ENCODE measurements around the gene ZNF268. TPM values are rescaled to one million over a fixed set of nuclear protein-coding genes. Genes with fewer than 3 reads are reported as not detected.

Gene ZNF268
- total and polyA plus RNA-seq, 11 donors = 2.6 to 15.5 (median 9.1) TPM

DNA sequence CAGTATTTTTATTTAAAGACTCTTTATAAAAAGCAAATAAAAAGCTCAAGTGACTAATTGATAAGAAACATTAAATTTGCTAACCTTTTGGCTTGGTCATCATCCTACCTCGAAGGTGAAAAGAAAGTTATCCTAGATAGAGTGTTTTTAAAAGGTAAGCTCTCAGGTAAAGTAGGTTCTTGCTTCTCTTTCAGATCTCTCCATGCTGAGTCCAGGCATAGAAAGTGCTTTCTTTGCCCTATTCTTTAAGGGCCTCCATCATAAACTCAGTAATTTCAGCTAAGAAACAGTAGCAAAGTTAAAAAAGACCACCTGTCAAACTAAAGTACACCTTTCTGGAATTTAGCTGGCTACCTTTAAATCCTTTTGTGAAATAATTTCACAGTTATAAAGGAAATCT, 75.0 kb downstream of the ZNF268 start:
- peaks cover 0 to 17% (median 2%) of the 10 kb centered on the region in 12 donors for H3K9me3 ChIP-seq
- no peak for DNase-seq
- no peak overlapping the region for H3K27ac ChIP-seq
- H3K27me3 ChIP-seq = no peaks in the 10 kb centered on the region
- H3K4me1 ChIP-seq = no peaks in the 10 kb centered on the region
- no peak for ATAC-seq
- no peak overlapping the region for H3K4me3 ChIP-seq
- intact Hi-C loops (cut with DNase I) = no loop called here
- TF ChIP-seq, protein P1, sequence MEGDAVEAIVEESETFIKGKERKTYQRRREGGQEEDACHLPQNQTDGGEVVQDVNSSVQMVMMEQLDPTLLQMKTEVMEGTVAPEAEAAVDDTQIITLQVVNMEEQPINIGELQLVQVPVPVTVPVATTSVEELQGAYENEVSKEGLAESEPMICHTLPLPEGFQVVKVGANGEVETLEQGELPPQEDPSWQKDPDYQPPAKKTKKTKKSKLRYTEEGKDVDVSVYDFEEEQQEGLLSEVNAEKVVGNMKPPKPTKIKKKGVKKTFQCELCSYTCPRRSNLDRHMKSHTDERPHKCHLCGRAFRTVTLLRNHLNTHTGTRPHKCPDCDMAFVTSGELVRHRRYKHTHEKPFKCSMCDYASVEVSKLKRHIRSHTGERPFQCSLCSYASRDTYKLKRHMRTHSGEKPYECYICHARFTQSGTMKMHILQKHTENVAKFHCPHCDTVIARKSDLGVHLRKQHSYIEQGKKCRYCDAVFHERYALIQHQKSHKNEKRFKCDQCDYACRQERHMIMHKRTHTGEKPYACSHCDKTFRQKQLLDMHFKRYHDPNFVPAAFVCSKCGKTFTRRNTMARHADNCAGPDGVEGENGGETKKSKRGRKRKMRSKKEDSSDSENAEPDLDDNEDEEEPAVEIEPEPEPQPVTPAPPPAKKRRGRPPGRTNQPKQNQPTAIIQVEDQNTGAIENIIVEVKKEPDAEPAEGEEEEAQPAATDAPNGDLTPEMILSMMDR (IDR thresholded peaks at IDR 0.05) = no peak
- TF ChIP-seq POLR2A (IDR thresholded peaks at IDR 0.05) = no peak
- 34 to 54% (median 38%) methylated on average over 1 of the region's 1 CpG for WGBS, 4 donors
- no peaks in the 10 kb centered on the region for H3K36me3 ChIP-seq

DNA sequence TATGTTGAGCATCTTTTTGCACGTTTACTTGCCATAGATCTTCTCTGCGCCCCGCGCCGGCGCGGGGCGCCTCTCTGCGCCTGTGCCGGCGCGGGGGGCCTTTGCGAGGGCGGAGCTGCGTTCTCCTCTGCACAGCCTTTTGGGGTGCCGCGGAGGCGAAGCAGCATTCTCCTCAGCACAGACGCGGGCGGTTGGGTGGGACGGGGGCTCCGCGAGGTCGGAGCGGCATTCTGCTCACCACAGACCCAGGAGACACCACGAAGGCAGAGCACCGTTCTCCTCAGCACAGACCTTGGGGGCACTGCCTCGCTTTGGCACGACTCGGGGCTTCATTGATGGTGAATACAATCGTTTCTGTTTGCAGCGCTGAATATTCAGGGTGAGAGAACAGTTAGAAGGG, 82.9 kb downstream of the ZNF268 start:
- no peak overlapping the region for H3K4me3 ChIP-seq
- 79 to 86% (median 83%) methylated on average over 33 of the region's 33 CpGs for WGBS, 4 donors
- H3K36me3 ChIP-seq = no peaks in the 10 kb centered on the region
- H3K4me1 ChIP-seq = no peaks in the 10 kb centered on the region
- intact Hi-C loops (cut with DNase I) = no loop called here
- DNase-seq = no peak
- no peak overlapping the region for H3K27ac ChIP-seq
- peaks cover 0 to 6% (median 0%) of the 10 kb centered on the region in 12 donors for H3K9me3 ChIP-seq
- H3K27me3 ChIP-seq = no peaks in the 10 kb centered on the region
- ATAC-seq = peak in 1 of 4 donors; percentile 74
- TF ChIP-seq, protein P1 (IDR thresholded peaks at IDR 0.05) = no peak
- no peak for TF ChIP-seq POLR2A (IDR thresholded peaks at IDR 0.05)

Other genes with a start within 250 kb of the ZNF268 start
- 10 to 100 TPM in 6 of 9 donors, 1 to 10 TPM in 3; 3.4 to 14.2 (median 10.3) TPM for gene ZNF605, start 225.2 kb upstream of the ZNF268 start, total RNA-seq
- 1 to 10 TPM; 5.0 to 5.6 TPM for gene ZNF605, start 225.2 kb upstream of the ZNF268 start, polyA plus RNA-seq
- 1 to 10 TPM in 8 of 9 donors, under 1 TPM in 1; 0.60 to 6.7 (median 3.7) TPM for gene ZNF26, start 195.1 kb upstream of the ZNF268 start, total RNA-seq
- 1 to 10 TPM; 1.8 to 4.2 TPM for gene ZNF26, start 195.1 kb upstream of the ZNF268 start, polyA plus RNA-seq
- 10 to 100 TPM; 11.0 to 24.0 (median 15.9) TPM for gene ZNF84, start 144.0 kb upstream of the ZNF268 start, total RNA-seq
- 1 to 10 TPM; 6.7 to 6.9 TPM for gene ZNF84, start 144.0 kb upstream of the ZNF268 start, polyA plus RNA-seq
- gene ZNF140, start 100.6 kb upstream of the ZNF268 start, total RNA-seq = 10 to 100 TPM in 2 of 9 donors, 1 to 10 TPM in 7; 6.5 to 13.0 (median 8.7) TPM
- gene ZNF140, start 100.6 kb upstream of the ZNF268 start, polyA plus RNA-seq = 10 to 100 TPM in 1 of 2 donors, 1 to 10 TPM in 1; 7.9 to 11.4 TPM
- 1 to 10 TPM in 5 of 9 donors, under 1 TPM in 4; 0.60 to 1.3 (median 1.0) TPM for gene ZNF891, start 51.2 kb upstream of the ZNF268 start, total RNA-seq
- gene ZNF891, start 51.2 kb upstream of the ZNF268 start, polyA plus RNA-seq = under 1 TPM; 0.49 to 0.80 TPM
- 1 to 10 TPM; 4.8 to 9.9 (median 8.1) TPM for gene ZNF10, start 50.9 kb upstream of the ZNF268 start, total RNA-seq
- 1 to 10 TPM; 4.8 to 5.9 TPM for gene ZNF10, start 50.9 kb upstream of the ZNF268 start, polyA plus RNA-seq
- gene ANHX, start 54.4 kb downstream of the ZNF268 start, total RNA-seq = not detected
- not detected for gene ANHX, start 54.4 kb downstream of the ZNF268 start, polyA plus RNA-seq